Ovary (tissue), 9 donors: ENCODE results near the gene SULF2. TPM values are rescaled to one million over a fixed set of nuclear protein-coding genes. Genes with fewer than 3 reads are reported as not detected.
"Not testable (repeated sequence)": the region's sequence is repeated elsewhere in the genome, so short reads cannot be mapped to it uniquely, and the experiment has no call there.

ENCODE experiments used
- DNase-seq, 5 donors: peaks; one replicate each; pipeline ENCODE4 v3.0.0-alpha.2; 2019 to 2020
- H3K27ac ChIP-seq, 2 donors: fragments of 200-600 bp; one replicate each; pipeline versions ENCODE4 v1.5.1 to v1.8.0; 2019 to 2022
- H3K27me3 ChIP-seq: fragments of 200-600 bp; one replicate; pipeline ENCODE4 v1.8.0; 2022
- H3K36me3 ChIP-seq: fragments of 200-600 bp; sonication (generic); one replicate; pipeline ENCODE4 v1.5.1; 2019
- H3K4me1 ChIP-seq: one replicate; pipeline ENCODE4 v1.8.1; 2013; ENCODE audit warnings: mild to moderate bottlenecking, moderate library complexity; ENCODE audit not compliant: insufficient read depth
- H3K4me3 ChIP-seq: fragments of 200-600 bp; sonication (generic); one replicate; pipeline ENCODE4 v1.5.1; 2017
- H3K9me3 ChIP-seq, 2 donors: fragments of 200-600 bp in 1 of 2; sonication (generic) in 1 of 2; one replicate each; pipeline versions ENCODE4 v1.5.1 to v1.8.1; 2013 to 2019; ENCODE audit warnings: mild to moderate bottlenecking in 1 of 2, moderate library complexity in 1 of 2
- EP300 ChIP-seq: sonication (generic); formaldehyde crosslinking; IDR thresholded peaks from one replicate; pipeline ENCODE4 v1.6.1; 2017; ENCODE audit warnings: antibody characterized with exemption
- POLR2A ChIP-seq: fragments of 450-650 bp; IDR thresholded peaks from one replicate; pipeline ENCODE4 v1.6.1; 2017; ENCODE audit warnings: antibody characterized with exemption, mild to moderate bottlenecking, moderate library complexity
- WGBS, 3 donors: extraction: QIAGEN DNeasy Blood & Tissue Kit in 1 of 3; methylation state at CpG; one replicate each; pipeline versions ENCODE4 v1.1.5 to v1.1.7; 2013 to 2017; 5-methylcytosine and 5-hydroxymethylcytosine counted together
- intact Hi-C, 4 donors: fragments of 100-400 bp; cut with DNase I; formaldehyde crosslinking; loops; one replicate each; pipeline versions ENCODE4 v1.11.0 to v1.15.1; 2022 to 2023
- polyA plus RNA-seq, 2 donors: library from polyadenylated mRNA; stranded (reverse); fragments of 200-250 nt in 1 of 2; fragments of 350-450 nt in 1 of 2; fragmentation: Illumina TruSeq in 1 of 2; extraction: RNeasy Lipid Tissue Mini Kit (QIAGEN cat#74804) in 1 of 2; gene quantifications; one replicate each; pipeline ENCODE4 v1.2.3, GENCODE V29; 2013 to 2014
- total RNA-seq, 7 donors: library from RNA; depleted of rRNA in 2 of 7; stranded (reverse); fragments of >200 nt in 2 of 7; fragmentation: NEBNext Ultra II Directional in 3 of 7; extraction: Animal tissue kit (Norgen Biotek cat#: 25700) in 3 of 7; gene quantifications; one replicate each; pipeline versions ENCODE4 v1.1.0 to v1.2.4, GENCODE V29; 2016 to 2023
- TF ChIP-seq, protein P1 (sequence below), 3 donors: fragments of 450-650 bp in 2 of 3; fragments of 200-600 bp in 1 of 3; IDR thresholded peaks; one replicate each; pipeline versions ENCODE4 v1.5.1 to v1.8.0; 2016 to 2022; ENCODE audit warnings: antibody characterized with exemption in 3 of 3, mild to moderate bottlenecking in 1 of 3
- donor health status: DM: no; HTN: no; CAD: no; lungs with moderate emphysema.
- donor health status: DM: no; HTN: no; CAD: no.
- donor health status: Bipolar disorder and iron deficiency.
- donor health status: DM: yes; HTN: yes; CAD: no.
- donor health status: DM: no; HTN: no; CAD: no.
- donor health status: DM: yes; HTN: yes; CAD: no.

SULF2 gene
- total and polyA plus RNA-seq, 9 donors, result 128 to 423 (median 362) TPM

GRCh38 chr20:47805951-47806350, 20.7 kb upstream of the SULF2 start:
- H3K27ac ChIP-seq, result no peak overlapping the region
- DNase-seq, result peak in 1 of 5 donors; percentile 19
- H3K4me3 ChIP-seq, result no peak overlapping the region
- 75 to 81% (median 80%) methylated on average over 14 of the region's 14 CpGs for WGBS, 3 donors
- H3K4me1 ChIP-seq, result no peaks in the 10 kb centered on the region
- TF ChIP-seq, protein P1, sequence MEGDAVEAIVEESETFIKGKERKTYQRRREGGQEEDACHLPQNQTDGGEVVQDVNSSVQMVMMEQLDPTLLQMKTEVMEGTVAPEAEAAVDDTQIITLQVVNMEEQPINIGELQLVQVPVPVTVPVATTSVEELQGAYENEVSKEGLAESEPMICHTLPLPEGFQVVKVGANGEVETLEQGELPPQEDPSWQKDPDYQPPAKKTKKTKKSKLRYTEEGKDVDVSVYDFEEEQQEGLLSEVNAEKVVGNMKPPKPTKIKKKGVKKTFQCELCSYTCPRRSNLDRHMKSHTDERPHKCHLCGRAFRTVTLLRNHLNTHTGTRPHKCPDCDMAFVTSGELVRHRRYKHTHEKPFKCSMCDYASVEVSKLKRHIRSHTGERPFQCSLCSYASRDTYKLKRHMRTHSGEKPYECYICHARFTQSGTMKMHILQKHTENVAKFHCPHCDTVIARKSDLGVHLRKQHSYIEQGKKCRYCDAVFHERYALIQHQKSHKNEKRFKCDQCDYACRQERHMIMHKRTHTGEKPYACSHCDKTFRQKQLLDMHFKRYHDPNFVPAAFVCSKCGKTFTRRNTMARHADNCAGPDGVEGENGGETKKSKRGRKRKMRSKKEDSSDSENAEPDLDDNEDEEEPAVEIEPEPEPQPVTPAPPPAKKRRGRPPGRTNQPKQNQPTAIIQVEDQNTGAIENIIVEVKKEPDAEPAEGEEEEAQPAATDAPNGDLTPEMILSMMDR (IDR thresholded peaks at IDR 0.05), result no peak
- TF ChIP-seq EP300, result no peak
- no peak for TF ChIP-seq POLR2A
- intact Hi-C loops, result no loop called here
- H3K36me3 ChIP-seq, result no peaks in the 10 kb centered on the region
- H3K9me3 ChIP-seq, result no peaks in the 10 kb centered on the region
- no peaks in the 10 kb centered on the region for H3K27me3 ChIP-seq

GRCh38 chr20:47804972-47805371, 19.7 kb upstream of the SULF2 start:
- not testable (repeated sequence) for H3K4me1 ChIP-seq, H3K27me3 ChIP-seq, H3K4me3 ChIP-seq, H3K9me3 ChIP-seq, H3K27ac ChIP-seq, DNase-seq, H3K36me3 ChIP-seq
- 83 to 90% (median 89%) methylated on average over 7 of the region's 7 CpGs for WGBS, 3 donors
- intact Hi-C loops, result loop anchor here in 1 of 4 donors (5.0 kb wide), 1 partner anchor 807 kb away; no protein-coding TSS in a partner anchor

- not testable (repeated sequence) for H3K36me3 ChIP-seq, H3K27ac ChIP-seq, H3K9me3 ChIP-seq, H3K4me3 ChIP-seq, H3K4me1 ChIP-seq, H3K27me3 ChIP-seq
- DNase-seq, result peak in 1 of 5 donors; percentile 17
- WGBS, 3 donors, result 79 to 85% (median 84%) methylated on average over 15 of the region's 15 CpGs
- intact Hi-C loops, result loop anchor here in 1 of 4 donors (5.0 kb wide), 1 partner anchor 808 kb away; no protein-coding TSS in a partner anchor
These were observed 19.0 kb upstream of the SULF2 start for GRCh38 chr20:47804224-47804825.

DNA sequence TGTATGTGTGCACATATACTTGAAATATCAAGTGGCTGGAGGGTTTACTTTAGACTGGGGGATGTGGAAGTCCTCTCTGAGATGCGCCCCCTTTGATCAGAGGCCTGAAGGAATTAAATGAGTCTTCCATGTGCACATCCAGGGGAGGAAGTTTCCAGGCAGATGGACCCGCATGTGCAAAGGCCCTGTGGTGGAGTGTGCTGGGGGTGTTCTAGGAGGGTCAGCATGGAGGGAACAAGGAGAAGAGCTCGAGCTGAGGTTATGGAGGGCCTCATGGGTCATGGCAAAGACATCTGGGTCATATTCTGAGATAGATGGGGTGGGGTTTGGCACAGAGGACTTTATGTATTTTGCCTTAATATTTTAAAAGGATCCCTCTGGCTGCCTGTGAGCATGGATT, 17.7 kb upstream of the SULF2 start:
- intact Hi-C loops, result loop anchor here in 1 of 4 donors (5.0 kb wide), 1 partner anchor 809 kb away; no protein-coding TSS in a partner anchor
- Histone ChIP-seq H3K27ac (no peak overlapping the region), H3K4me3 (no peak overlapping the region), H3K9me3 (no peaks in the 10 kb centered on the region), H3K36me3 (no peaks in the 10 kb centered on the region), H3K27me3 (no peaks in the 10 kb centered on the region), H3K4me1 (no peaks in the 10 kb centered on the region)
- TF ChIP-seq POLR2A (no peak), EP300 (no peak)
- TF ChIP-seq, protein P1 (IDR thresholded peaks at IDR 0.05), result no peak
- DNase-seq, result peak in 1 of 5 donors; percentile 5
- 93 to 96% (median 95%) methylated on average over 3 of the region's 3 CpGs for WGBS, 3 donors

- intact Hi-C loops, result loop anchor here in 1 of 4 donors (5.0 kb wide), 1 partner anchor 810 kb away; no protein-coding TSS in a partner anchor
- H3K4me1 ChIP-seq, result no peaks in the 10 kb centered on the region
- TF ChIP-seq POLR2A, result no peak
- TF ChIP-seq, protein P1 (IDR thresholded peaks at IDR 0.05), result no peak
- TF ChIP-seq EP300, result no peak
- WGBS, 3 donors, result 89 to 94% (median 90%) methylated on average over 18 of the region's 18 CpGs
- no peak for DNase-seq
- H3K27me3 ChIP-seq, result no peaks in the 10 kb centered on the region
- H3K36me3 ChIP-seq, result no peaks in the 10 kb centered on the region
- H3K27ac ChIP-seq, result no peak overlapping the region
- no peak overlapping the region for H3K4me3 ChIP-seq
- H3K9me3 ChIP-seq, result no peaks in the 10 kb centered on the region
These were observed 17.1 kb upstream of the SULF2 start for GRCh38 chr20:47802226-47802920.
